Upper lobe of right lung (tissue), 1 donor: ENCODE measurements around the gene TMPRSS9. TPM values are rescaled to one million over a fixed set of nuclear protein-coding genes. Genes with fewer than 3 reads are reported as not detected.
"Not testable (repeated sequence)": the region's sequence is repeated elsewhere in the genome, so short reads cannot be mapped to it uniquely, and the experiment has no call there.

Source experiments
- ATAC-seq: fragments of 200-7000 bp; cut with Tn5 transposase; one replicate; pipeline ENCODE4 v1.9.1; 2020; ENCODE audit warnings: mild to moderate bottlenecking, moderate library complexity
- DNase-seq: peaks from one replicate; pipeline ENCODE4 v3.0.0-alpha.2; 2020
- H3K27ac ChIP-seq: fragments of 200-600 bp; one replicate; pipeline ENCODE4 v1.8.0; 2022
- H3K27me3 ChIP-seq: fragments of 200-600 bp; one replicate; pipeline ENCODE4 v1.8.0; 2022; ENCODE audit warnings: mild to moderate bottlenecking
- H3K36me3 ChIP-seq: fragments of 200-600 bp; one replicate; pipeline ENCODE4 v1.8.0; 2022
- H3K4me1 ChIP-seq: fragments of 200-600 bp; one replicate; pipeline ENCODE4 v1.8.0; 2022
- H3K4me3 ChIP-seq: fragments of 200-600 bp; one replicate; pipeline ENCODE4 v1.8.0; 2022; ENCODE audit warnings: mild to moderate bottlenecking
- H3K9me3 ChIP-seq: fragments of 200-600 bp; one replicate; pipeline ENCODE4 v1.8.0; 2022
- intact Hi-C: fragments of 100-400 bp; cut with DNase I; formaldehyde crosslinking; loops from one replicate; pipeline ENCODE4 v1.11.0; 2022
- total RNA-seq: library from RNA; stranded (reverse); fragmentation: NEBNext Ultra II Directional; extraction: Animal tissue kit (Norgen Biotek cat#: 25700); gene quantifications from one replicate; pipeline ENCODE4 v1.2.1, GENCODE V29; 2021
- TF ChIP-seq, protein P1 (sequence below): fragments of 200-600 bp; IDR thresholded peaks from one replicate; pipeline ENCODE4 v1.8.0; 2022; ENCODE audit warnings: antibody characterized with exemption
- donor health status: DM: no; HTN: yes; CAD: no; lungs with severe emphysema.

TMPRSS9 gene
- total RNA-seq, 1 donor from 2014 or later: not detected

DNA sequence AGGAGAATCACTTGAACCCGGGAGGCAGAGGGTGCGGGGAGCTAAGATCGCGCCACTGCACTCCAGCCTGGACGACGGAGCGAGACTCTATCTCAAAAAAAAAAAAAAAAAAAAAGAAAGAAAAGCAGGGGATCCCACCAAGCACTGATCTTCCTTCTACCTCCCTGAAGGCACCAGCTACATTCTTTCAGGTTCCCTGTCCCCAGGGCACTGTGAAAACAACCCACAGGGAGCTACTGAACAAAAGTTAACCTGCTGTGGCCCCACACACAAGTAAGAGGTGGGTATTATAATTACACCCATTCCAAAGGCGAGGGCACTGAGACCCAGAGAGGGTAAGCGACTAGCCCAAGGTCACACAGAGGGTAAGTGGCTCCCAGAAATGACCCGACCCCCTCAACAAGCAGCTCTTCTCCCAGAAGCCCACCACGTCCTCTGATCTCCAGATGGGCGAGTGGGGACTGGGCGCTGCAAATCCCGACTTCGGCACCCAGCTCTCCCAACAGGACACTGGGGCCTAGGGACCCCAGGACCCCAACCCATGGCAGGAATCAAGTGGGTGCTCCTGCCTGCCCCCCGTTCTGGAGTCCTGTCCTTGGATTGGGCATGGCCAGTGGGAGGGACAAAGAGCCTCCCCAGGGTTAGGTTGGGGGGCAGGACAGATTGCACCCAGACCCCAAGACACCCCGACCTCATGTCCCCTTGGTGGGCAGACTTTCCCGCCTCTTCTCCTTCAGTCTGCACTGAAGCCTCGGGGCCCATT lies 94.3 kb downstream of the TMPRSS9 start:
- ATAC-seq: no peak
- no peaks in the 10 kb centered on the region for H3K27me3 ChIP-seq
- H3K27ac ChIP-seq: no peak overlapping the region
- H3K9me3 ChIP-seq: no peaks in the 10 kb centered on the region
- H3K4me1 ChIP-seq: peaks cover 6% of the 10 kb centered on the region
- intact Hi-C loops: no loop called here
- DNase-seq: no peak
- H3K4me3 ChIP-seq: no peak overlapping the region
- no peaks in the 10 kb centered on the region for H3K36me3 ChIP-seq
- TF ChIP-seq, protein P1, sequence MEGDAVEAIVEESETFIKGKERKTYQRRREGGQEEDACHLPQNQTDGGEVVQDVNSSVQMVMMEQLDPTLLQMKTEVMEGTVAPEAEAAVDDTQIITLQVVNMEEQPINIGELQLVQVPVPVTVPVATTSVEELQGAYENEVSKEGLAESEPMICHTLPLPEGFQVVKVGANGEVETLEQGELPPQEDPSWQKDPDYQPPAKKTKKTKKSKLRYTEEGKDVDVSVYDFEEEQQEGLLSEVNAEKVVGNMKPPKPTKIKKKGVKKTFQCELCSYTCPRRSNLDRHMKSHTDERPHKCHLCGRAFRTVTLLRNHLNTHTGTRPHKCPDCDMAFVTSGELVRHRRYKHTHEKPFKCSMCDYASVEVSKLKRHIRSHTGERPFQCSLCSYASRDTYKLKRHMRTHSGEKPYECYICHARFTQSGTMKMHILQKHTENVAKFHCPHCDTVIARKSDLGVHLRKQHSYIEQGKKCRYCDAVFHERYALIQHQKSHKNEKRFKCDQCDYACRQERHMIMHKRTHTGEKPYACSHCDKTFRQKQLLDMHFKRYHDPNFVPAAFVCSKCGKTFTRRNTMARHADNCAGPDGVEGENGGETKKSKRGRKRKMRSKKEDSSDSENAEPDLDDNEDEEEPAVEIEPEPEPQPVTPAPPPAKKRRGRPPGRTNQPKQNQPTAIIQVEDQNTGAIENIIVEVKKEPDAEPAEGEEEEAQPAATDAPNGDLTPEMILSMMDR: no peak

DNA sequence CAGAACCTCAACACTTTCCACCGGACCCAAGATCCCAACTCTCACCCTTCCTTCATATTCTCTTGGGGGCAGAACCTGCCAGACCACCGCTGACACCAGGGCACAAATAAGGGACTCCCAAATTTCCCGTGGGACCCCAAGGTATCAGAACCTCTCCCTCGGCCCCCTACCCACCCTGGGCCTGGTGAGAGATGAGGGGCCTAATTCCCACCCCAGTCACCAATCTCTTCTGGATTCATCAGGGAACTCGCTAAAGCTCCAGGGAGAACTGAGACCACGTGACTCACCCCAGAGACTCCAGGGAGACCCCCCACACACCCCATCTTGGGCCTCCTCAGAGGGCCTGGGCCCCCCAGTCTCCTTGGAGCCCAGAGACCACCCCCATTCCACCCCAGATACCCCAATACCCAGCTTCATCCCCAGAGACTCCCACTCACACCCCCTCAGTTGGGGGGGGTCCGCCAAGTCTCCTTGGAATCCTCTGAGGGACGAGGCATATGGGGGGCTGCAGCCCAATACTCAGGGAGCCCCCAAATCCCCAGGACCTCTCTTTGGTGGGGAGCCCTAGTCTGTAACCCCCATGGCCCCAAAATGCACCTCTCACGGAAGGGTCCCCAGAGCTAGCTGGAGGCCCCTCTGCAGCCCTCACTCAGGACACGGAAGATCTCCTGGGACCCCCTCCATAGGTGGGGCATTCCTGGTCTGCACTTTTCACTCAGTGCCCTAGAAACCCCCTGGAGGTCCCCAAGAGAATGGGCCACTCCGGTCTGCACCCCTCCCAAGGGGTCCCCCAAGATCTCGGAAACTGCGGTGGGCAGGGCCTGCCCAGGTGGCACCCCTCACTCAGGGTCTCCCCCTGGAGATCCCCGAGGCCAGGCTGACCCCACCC lies 95.1 kb downstream of the TMPRSS9 start:
- Histone ChIP-seq H3K27ac (no peak overlapping the region), H3K4me1 (peaks cover 6% of the 10 kb centered on the region), H3K9me3 (no peaks in the 10 kb centered on the region), H3K27me3 (no peaks in the 10 kb centered on the region), H3K4me3 (peak overlapping the region; percentile 87), H3K36me3 (no peaks in the 10 kb centered on the region)
- intact Hi-C loops: no loop called here
- DNase-seq (no peak), ATAC-seq (no peak)
- TF ChIP-seq, protein P1: no peak

DNA sequence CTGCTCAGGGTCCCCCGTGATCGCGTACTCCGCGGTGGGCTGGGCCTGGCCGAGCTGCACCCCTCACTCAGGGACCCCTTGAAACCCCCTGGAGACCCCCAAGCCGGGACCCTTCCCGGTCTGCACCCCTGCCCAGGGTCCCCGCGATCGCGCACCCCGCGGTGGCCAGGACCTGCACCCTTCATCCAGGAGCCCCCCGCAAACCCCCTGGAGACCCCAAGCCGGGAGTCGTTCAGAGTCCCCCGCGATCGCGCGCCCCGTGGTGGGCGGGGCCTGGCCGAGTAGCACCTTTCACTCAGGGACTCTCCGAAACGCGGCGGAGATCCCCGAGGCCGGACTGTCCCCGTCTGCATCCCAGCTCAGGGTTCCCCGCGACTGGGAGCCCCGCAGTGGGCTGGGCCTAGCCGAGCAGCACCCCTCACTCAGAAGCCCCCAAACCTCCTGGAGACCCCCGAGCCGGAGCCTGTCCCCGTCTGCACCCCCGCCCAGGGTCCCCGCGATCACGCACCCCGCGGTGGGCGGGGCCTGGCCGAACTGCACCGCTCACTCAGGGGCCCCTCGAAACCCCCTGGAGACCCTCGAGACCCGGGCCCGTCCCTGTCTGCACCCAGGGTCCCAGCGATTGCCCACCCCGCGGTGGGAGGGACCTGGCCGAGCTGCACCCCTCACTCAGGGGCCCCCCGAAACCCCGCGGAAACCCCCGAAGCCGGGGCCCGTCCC lies 95.9 kb downstream of the TMPRSS9 start:
- Histone ChIP-seq H3K27me3 (no peaks in the 10 kb centered on the region), H3K4me1 (peaks cover 6% of the 10 kb centered on the region), H3K4me3 (peak overlapping the region; percentile 87), H3K27ac (peak overlapping the region; percentile 58), H3K9me3 (no peaks in the 10 kb centered on the region), H3K36me3 (no peaks in the 10 kb centered on the region)
- intact Hi-C loops: no loop called here
- ATAC-seq: peak; percentile 24
- TF ChIP-seq, protein P1: no peak
- DNase-seq: peak; percentile 74

DNA sequence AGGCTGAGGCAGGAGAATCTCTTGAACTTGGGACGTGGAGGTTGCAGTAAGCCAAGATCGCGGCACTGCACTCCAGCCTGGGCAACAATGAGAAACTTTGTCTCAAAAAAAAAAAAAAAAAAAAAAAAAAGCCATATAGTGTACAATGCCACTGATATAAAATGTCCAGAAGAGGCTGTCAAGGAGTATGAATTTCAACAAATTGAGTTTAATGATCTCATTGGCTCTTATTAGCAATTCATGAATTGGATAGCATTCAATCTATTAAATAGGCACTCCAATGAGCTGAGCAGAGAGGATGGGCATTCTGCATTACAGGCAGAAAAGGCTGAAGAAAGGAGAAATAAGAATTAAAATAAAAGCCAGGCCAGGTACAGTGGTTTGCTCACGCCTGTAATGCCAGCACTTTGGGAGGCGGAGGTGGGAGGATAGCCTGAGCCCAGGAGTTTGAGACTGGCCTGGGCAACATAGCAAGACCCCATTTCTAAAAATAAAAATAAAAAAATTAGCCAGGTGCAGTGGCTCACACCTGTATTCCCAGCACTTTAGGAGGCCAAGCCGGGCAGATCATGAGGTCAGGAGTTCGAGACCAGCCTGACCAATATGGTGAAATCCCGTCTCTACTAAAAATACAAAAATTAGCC lies 97.5 kb downstream of the TMPRSS9 start:
- DNase-seq: no peak
- Histone ChIP-seq H3K27me3 (no peaks in the 10 kb centered on the region), H3K27ac (peak overlapping the region; percentile 20), H3K4me1 (peaks cover 21% of the 10 kb centered on the region), H3K4me3 (peak overlapping the region; percentile 30), H3K9me3 (no peaks in the 10 kb centered on the region), H3K36me3 (no peaks in the 10 kb centered on the region)
- TF ChIP-seq, protein P1: no peak
- intact Hi-C loops: no loop called here
- no peak for ATAC-seq

DNA sequence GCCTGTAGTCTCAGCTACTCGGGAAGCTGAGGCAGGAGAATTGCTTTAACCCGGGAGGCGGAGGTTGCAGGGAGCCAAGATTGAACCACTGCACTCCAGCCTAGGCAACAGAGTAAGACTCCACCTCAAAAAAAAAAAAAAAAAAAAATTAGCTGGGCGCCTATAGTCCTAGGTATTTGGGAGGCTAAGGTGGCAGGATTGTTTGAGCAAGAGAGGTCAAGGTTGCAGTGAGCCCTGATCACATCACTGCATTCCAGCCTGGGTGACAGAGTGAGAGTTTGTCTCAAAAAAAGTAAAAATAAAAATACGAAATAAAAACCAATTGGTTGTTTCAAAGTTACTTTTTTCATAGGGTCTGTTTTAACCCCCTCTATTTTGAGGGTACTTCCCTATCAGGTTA lies 98.0 kb downstream of the TMPRSS9 start:
- intact Hi-C loops: no loop called here
- Histone ChIP-seq H3K36me3 (no peaks in the 10 kb centered on the region), H3K27me3 (no peaks in the 10 kb centered on the region), H3K27ac (no peak overlapping the region), H3K4me1 (peaks cover 21% of the 10 kb centered on the region), H3K9me3 (no peaks in the 10 kb centered on the region), H3K4me3 (no peak overlapping the region)
- TF ChIP-seq, protein P1: no peak
- DNase-seq: no peak
- ATAC-seq: no peak

DNA sequence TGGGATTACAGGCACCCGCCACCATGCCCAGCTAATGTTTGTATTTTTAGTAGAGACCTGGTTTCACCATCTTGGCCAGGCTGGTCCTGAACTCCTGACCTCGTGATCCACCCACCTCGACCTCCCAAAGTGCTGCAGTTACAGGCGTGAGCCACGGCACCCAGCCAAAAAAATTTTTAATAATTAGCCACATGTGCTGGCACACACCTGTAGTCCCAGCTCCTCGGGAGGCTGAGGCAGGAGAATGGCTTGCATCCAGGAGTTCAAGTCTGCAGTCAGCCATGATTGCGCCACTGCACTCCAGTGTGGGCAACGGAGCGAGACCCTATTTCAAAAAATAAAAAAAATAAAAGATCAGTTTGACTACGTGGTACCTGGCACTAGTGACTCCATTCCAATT lies 98.7 kb downstream of the TMPRSS9 start:
- DNase-seq, H3K27me3 ChIP-seq, ATAC-seq, H3K36me3 ChIP-seq, H3K4me3 ChIP-seq, H3K9me3 ChIP-seq, H3K27ac ChIP-seq, intact Hi-C loops: not testable (repeated sequence)
- peaks cover 21% of the 10 kb centered on the region for H3K4me1 ChIP-seq
